GM12873 (cell line): ENCODE results near the gene ATRN.

ENCODE experiments used
- CTCF ChIP-seq: IDR thresholded peaks from 2 replicates; pipeline ENCODE4 v1.5.1; 2012; ENCODE audit warnings: low read depth, mild to moderate bottlenecking, moderate library complexity, low read length, control low read depth; ENCODE audit not compliant: insufficient read depth; ENCODE audit errors: missing control alignments

Gene ATRN

GRCh38 chr20:3454831-3455230, 16.0 kb upstream of the ATRN start:
- TF ChIP-seq CTCF: no peak

GRCh38 chr20:3456648-3457047, 14.2 kb upstream of the ATRN start:
- no peak for TF ChIP-seq CTCF

GRCh38 chr20:3459881-3460307, 10.9 kb upstream of the ATRN start:
- no peak for TF ChIP-seq CTCF

GRCh38 chr20:3461211-3461771, 9.5 kb upstream of the ATRN start:
- no peak for TF ChIP-seq CTCF

GRCh38 chr20:3461911-3462677, 8.7 kb upstream of the ATRN start:
- TF ChIP-seq CTCF: no peak

GRCh38 chr20:3464166-3464565, 6.7 kb upstream of the ATRN start:
- TF ChIP-seq CTCF: no peak

GRCh38 chr20:3465301-3465700, 5.5 kb upstream of the ATRN start:
- no peak for TF ChIP-seq CTCF
